Hematopoietic multipotent progenitor cell treated with erythropoietin and hydrocortisone succinate and interleukin-3 and kit ligand, for 6 days (in vitro differentiated cells): ENCODE measurements around the gene UCKL1.
A peak's percentile ranks its signal among the peaks of the same experiment; 100 is the strongest.
"Not testable (repeated sequence)": the region's sequence is repeated elsewhere in the genome, so short reads cannot be mapped to it uniquely, and the experiment has no call there.

Source experiments
- DNase-seq: peaks from one replicate; pipeline ENCODE4 v3.0.0-alpha.2; 2015

Gene UCKL1

GRCh38 chr20:63955827-63956663 lies at the start of gene UCKL1:
Gene UCKL1 (minus strand): TSS chr20:63956416. CDS start chr20:63956372, 44 bp downstream.
- DNase-seq: peak; percentile 95

GRCh38 chr20:64005394-64005793 lies 49.2 kb upstream of the UCKL1 start:
- DNase-seq: no peak

GRCh38 chr20:64003960-64004725 lies 47.9 kb upstream of the UCKL1 start:
- DNase-seq: no peak

GRCh38 chr20:64001607-64002011 lies 45.4 kb upstream of the UCKL1 start:
- DNase-seq: no peak

- peak; percentile 9 for DNase-seq
Measured at GRCh38 chr20:64000906-64001305, 44.7 kb upstream of the UCKL1 start.

- DNase-seq: no peak
Measured at GRCh38 chr20:63982937-63983336, 26.7 kb upstream of the UCKL1 start.

- peak; percentile 99 for DNase-seq
Measured at GRCh38 chr20:63980806-63981728, 24.9 kb upstream of the UCKL1 start, which contains the start of gene PRPF6. Gene PRPF6 (plus strand): TSS chr20:63981132. CDS start chr20:63981246, 114 bp downstream.

GRCh38 chr20:63980317-63980805 lies 24.1 kb upstream of the UCKL1 start:
- DNase-seq: peak; percentile 24

GRCh38 chr20:63979557-63980316 lies 23.5 kb upstream of the UCKL1 start, which contains the start of gene SAMD10:
Gene SAMD10 (minus strand): TSS chr20:63979642. CDS start chr20:63979467, 175 bp downstream.
- peak; percentile 91 for DNase-seq

- DNase-seq: no peak
Measured at GRCh38 chr20:63979229-63979556, 23.0 kb upstream of the UCKL1 start.

GRCh38 chr20:63978319-63979228 lies 22.4 kb upstream of the UCKL1 start:
- DNase-seq: peak; percentile 69

GRCh38 chr20:63977739-63978276 lies 21.6 kb upstream of the UCKL1 start:
- DNase-seq: peak; percentile 86

GRCh38 chr20:63976980-63977738 lies 20.9 kb upstream of the UCKL1 start:
- no peak for DNase-seq

- DNase-seq: not testable (repeated sequence)
Measured at GRCh38 chr20:63976511-63976910, 20.3 kb upstream of the UCKL1 start.

GRCh38 chr20:63974402-63975200 lies 18.4 kb upstream of the UCKL1 start:
- no peak for DNase-seq

GRCh38 chr20:63973636-63974401 lies 17.6 kb upstream of the UCKL1 start:
- DNase-seq: peak; percentile 89

GRCh38 chr20:63973160-63973479 lies 16.9 kb upstream of the UCKL1 start:
- no peak for DNase-seq
